Measurements from ENCODE around the gene C5orf15.

C5orf15 gene

GRCh38 chr5:133914434-133914833 is 54.0 kb downstream of the C5orf15 start:
- Histone ChIP-seq H3K27ac (ENCODE audit: low read length) (no peak overlapping the region), H3K36me3 (replicated peaks; ENCODE audit: low read depth, low read length) (no peaks in the 10 kb centered on the region), H4K20me1 (ENCODE audit: insufficient read depth, low read length) (no peaks in the 10 kb centered on the region), H3K4me2 (ENCODE audit: low read length) (no peak overlapping the region), H2AFZ (ENCODE audit: low read depth, low read length) (no peak overlapping the region), H3K79me2 (ENCODE audit: low read length) (no peaks in the 10 kb centered on the region), H3K9me3 (ENCODE audit: insufficient read depth, low read length) (no peaks in the 10 kb centered on the region), H3K27me3 (ENCODE audit: low read depth, low read length) (no peaks in the 10 kb centered on the region), H3K4me1 (ENCODE audit: low read length) (no peaks in the 10 kb centered on the region), H3K4me3 (ENCODE audit: low read length) (no peak overlapping the region), H3K9ac (ENCODE audit: low read length) (no peak overlapping the region)
- TF ChIP-seq, protein P1, sequence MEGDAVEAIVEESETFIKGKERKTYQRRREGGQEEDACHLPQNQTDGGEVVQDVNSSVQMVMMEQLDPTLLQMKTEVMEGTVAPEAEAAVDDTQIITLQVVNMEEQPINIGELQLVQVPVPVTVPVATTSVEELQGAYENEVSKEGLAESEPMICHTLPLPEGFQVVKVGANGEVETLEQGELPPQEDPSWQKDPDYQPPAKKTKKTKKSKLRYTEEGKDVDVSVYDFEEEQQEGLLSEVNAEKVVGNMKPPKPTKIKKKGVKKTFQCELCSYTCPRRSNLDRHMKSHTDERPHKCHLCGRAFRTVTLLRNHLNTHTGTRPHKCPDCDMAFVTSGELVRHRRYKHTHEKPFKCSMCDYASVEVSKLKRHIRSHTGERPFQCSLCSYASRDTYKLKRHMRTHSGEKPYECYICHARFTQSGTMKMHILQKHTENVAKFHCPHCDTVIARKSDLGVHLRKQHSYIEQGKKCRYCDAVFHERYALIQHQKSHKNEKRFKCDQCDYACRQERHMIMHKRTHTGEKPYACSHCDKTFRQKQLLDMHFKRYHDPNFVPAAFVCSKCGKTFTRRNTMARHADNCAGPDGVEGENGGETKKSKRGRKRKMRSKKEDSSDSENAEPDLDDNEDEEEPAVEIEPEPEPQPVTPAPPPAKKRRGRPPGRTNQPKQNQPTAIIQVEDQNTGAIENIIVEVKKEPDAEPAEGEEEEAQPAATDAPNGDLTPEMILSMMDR (IDR thresholded peaks at IDR 0.05; ENCODE audit: low read depth, low read length) = no peak
- TF ChIP-seq EZH2phosphoT487 (IDR thresholded peaks at IDR 0.05; ENCODE audit: low read depth) = no peak

GRCh38 chr5:133913413-133914155 is 54.8 kb downstream of the C5orf15 start:
- no peak overlapping the region for H3K4me2 ChIP-seq (ENCODE audit: low read length)

GRCh38 chr5:133912951-133913350 is 55.5 kb downstream of the C5orf15 start:
- Histone ChIP-seq H4K20me1 (ENCODE audit: insufficient read depth, low read length) (no peaks in the 10 kb centered on the region), H3K4me3 (ENCODE audit: low read length) (no peak overlapping the region), H3K4me1 (ENCODE audit: low read length) (no peaks in the 10 kb centered on the region), H3K79me2 (ENCODE audit: low read length) (no peaks in the 10 kb centered on the region), H3K27me3 (ENCODE audit: low read depth, low read length) (no peaks in the 10 kb centered on the region), H2AFZ (ENCODE audit: low read depth, low read length) (no peak overlapping the region), H3K9me3 (ENCODE audit: insufficient read depth, low read length) (no peaks in the 10 kb centered on the region), H3K36me3 (replicated peaks; ENCODE audit: low read depth, low read length) (no peaks in the 10 kb centered on the region), H3K4me2 (ENCODE audit: low read length) (no peak overlapping the region), H3K9ac (ENCODE audit: low read length) (no peak overlapping the region), H3K27ac (ENCODE audit: low read length) (no peak overlapping the region)
- TF ChIP-seq, protein P1 (IDR thresholded peaks at IDR 0.05; ENCODE audit: low read depth, low read length) = no peak
- TF ChIP-seq EZH2phosphoT487 (IDR thresholded peaks at IDR 0.05; ENCODE audit: low read depth) = no peak

More at GRCh38 chr5:133913413-133914155, 54.8 kb downstream of the C5orf15 start:
- H3K79me2 ChIP-seq (ENCODE audit: low read length) = no peaks in the 10 kb centered on the region
- H2AFZ ChIP-seq (ENCODE audit: low read depth, low read length) = no peak overlapping the region
- no peaks in the 10 kb centered on the region for H3K4me1 ChIP-seq (ENCODE audit: low read length)
- TF ChIP-seq, protein P1 (IDR thresholded peaks at IDR 0.05; ENCODE audit: low read depth, low read length) = no peak
- no peak for TF ChIP-seq EZH2phosphoT487 (IDR thresholded peaks at IDR 0.05; ENCODE audit: low read depth)
- H3K27me3 ChIP-seq (ENCODE audit: low read depth, low read length) = no peaks in the 10 kb centered on the region
- H4K20me1 ChIP-seq (ENCODE audit: insufficient read depth, low read length) = no peaks in the 10 kb centered on the region
- no peak overlapping the region for H3K4me3 ChIP-seq (ENCODE audit: low read length)
- H3K9me3 ChIP-seq (ENCODE audit: insufficient read depth, low read length) = no peaks in the 10 kb centered on the region
- no peaks in the 10 kb centered on the region for H3K36me3 ChIP-seq (replicated peaks; ENCODE audit: low read depth, low read length)
- no peak overlapping the region for H3K27ac ChIP-seq (ENCODE audit: low read length)
- H3K9ac ChIP-seq (ENCODE audit: low read length) = no peak overlapping the region

DNA sequence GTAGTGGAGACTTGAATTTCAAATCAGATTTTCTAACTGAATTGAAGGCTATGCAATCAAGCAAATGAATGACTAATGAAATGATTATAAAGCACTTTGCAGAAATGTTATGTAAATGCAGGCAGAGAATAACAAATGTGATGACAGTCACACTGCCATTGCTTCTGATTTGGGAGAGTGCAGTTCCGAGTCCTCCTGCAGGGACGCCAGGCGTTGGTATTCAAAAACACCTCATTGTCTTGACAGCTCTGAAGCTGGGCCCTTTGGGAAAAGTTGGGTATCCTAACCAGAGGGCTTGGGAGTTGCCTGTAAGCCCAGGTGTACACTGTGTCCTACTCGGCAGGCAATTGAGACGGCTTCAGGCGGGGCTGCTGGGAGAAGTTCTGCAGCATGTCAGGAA is 57.9 kb downstream of the C5orf15 start:
- TF ChIP-seq, protein P1 (IDR thresholded peaks at IDR 0.05; ENCODE audit: low read depth, low read length) = no peak
- no peak for TF ChIP-seq EZH2phosphoT487 (IDR thresholded peaks at IDR 0.05; ENCODE audit: low read depth)
- H3K4me3 ChIP-seq (ENCODE audit: low read length) = no peak overlapping the region
- no peak overlapping the region for H3K27ac ChIP-seq (ENCODE audit: low read length)
- no peaks in the 10 kb centered on the region for H3K9me3 ChIP-seq (ENCODE audit: insufficient read depth, low read length)
- H3K4me1 ChIP-seq (ENCODE audit: low read length) = no peaks in the 10 kb centered on the region
- H2AFZ ChIP-seq (ENCODE audit: low read depth, low read length) = no peak overlapping the region
- H3K27me3 ChIP-seq (ENCODE audit: low read depth, low read length) = no peaks in the 10 kb centered on the region
- no peaks in the 10 kb centered on the region for H3K79me2 ChIP-seq (ENCODE audit: low read length)
- H3K4me2 ChIP-seq (ENCODE audit: low read length) = no peak overlapping the region
- H4K20me1 ChIP-seq (ENCODE audit: insufficient read depth, low read length) = no peaks in the 10 kb centered on the region
- H3K36me3 ChIP-seq (replicated peaks; ENCODE audit: low read depth, low read length) = no peaks in the 10 kb centered on the region
- H3K9ac ChIP-seq (ENCODE audit: low read length) = no peak overlapping the region
